ENCODE measurements around the gene GUCY2F.

- TF ChIP-seq CTCF (IDR thresholded peaks at IDR 0.05) (no peak), POLR2A (IDR thresholded peaks at IDR 0.05) (no peak)
These were observed 19.3 kb upstream of the GUCY2F start for GRCh38 chrX:109501176-109501575.
